Stimulated activated CD8-positive, alpha-beta memory T cell treated with anti-CD3 and anti-CD28 coated beads, Interleukin-15, amount 100 ng/mL, for 4 hours (primary cell): Measurements from ENCODE around the gene LRRC8E.

Source experiments
- DNase-seq, 2 donors: peaks; one replicate each; pipeline ENCODE4 v3.0.0-alpha.2; 2020; ENCODE audit warnings: low read depth in 2 of 2

LRRC8E gene

DNA sequence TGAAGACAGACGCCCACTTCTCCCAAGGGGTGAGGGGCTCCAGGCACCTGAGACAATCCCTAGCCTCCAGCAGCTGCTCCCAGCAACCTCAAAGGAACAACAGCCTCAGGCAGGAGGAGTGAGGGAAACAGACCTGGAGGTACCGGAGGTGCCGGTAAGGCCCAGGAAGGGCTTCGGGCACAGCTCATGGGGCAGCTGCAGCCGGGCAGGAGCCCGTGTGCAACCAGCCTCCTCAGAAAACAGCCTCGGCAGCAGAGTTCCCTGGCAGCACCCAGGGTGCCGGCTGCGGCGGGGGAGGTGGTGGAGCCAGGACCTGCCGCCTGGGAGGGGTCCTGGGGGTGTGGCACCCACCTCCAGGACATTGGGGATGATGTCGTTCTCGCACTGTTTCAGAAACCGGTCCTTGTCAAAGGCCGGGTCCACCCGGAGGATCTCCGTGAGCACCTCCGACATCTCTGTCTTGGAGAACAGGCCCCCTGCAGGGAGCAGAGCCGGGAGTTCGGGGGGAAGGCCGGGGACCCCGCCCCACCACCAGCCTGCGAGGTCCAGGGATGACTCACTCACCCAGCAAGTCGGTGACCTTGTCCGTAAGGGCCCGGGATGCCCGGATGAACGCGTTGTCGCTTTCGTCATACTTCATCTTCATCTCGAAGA lies 44.1 kb downstream of the LRRC8E start:
- no peak for DNase-seq

DNA sequence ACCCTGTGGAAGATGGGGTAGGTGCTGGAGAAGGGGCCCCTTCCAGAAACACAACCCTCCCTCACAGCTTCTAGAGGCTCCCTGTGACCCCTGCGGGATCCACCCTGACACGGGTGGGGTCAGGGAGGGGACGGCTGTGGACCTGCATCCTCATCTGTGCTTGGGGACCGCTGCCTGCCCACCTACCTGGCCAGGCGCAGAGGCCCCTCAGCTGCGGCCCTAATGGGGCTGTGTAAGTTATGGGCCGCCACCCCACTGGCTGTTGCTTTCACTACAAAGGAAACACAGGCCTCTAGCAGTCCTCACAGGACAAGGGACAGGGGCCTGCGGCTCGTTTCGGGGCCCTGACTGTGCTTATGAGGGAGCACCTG lies 44.6 kb downstream of the LRRC8E start:
- DNase-seq, result no peak

DNA sequence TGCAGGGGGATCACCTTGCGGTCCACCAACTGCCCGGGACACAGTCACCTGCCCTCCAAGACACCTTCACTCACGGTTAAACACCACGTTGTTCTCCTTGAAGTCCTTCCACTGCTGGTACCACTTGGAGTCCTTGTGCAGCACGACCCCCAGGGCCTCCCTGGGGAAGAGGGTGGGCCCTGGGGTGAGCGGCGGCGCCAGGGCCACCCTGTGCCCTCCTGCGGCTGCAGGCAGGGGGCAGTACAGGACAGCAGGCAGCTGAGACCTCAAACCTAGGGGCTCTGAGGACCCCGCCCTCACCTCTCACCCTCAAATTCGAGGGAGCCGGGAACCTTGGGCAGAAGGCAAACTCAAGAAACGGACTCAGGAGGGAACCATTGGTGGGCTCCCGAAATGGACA lies 45.1 kb downstream of the LRRC8E start:
- DNase-seq, result no peak

DNA sequence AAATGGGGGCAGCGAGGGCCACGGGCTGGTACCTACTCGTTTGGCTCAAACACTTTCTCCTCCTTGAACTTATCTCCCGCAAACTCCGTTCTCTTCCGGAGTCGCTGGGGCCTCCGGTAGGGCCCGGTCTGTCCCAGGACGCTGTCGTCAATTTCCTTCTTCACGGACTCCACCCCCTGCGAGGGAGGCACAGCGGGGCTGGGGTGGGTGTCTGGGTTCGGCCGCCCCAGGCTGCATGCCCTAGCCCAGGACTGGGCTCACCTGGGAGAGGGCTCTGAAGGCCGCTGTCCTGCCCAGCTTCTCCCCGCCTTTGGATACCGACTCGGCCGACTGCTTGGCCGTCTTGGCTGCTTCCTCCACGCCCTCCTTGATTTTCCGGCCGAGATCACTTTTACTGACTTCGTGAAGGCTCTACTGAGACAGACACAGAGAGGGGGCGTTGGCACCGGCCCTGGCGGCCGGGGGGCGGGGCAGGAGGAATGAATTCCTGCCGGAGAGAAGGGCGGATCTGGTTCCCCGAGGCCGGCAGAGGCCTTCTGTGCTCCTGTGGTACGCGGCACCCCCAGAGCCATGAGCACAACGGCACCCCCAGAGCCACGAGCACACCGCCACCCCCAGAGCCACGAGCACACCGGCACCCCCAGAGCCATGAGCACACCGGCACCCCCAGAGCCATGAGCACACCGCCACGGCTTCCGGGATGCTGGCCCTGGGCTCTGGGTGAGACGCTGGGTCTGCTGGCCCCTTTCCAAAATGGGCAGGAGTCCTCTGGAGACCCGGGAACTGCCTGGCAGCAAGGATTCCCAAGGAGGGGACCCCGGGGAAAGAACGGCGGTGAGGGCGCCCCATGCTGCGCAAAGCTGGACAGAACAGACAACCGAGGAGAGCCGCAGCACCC lies 45.8 kb downstream of the LRRC8E start:
- no peak for DNase-seq

DNA sequence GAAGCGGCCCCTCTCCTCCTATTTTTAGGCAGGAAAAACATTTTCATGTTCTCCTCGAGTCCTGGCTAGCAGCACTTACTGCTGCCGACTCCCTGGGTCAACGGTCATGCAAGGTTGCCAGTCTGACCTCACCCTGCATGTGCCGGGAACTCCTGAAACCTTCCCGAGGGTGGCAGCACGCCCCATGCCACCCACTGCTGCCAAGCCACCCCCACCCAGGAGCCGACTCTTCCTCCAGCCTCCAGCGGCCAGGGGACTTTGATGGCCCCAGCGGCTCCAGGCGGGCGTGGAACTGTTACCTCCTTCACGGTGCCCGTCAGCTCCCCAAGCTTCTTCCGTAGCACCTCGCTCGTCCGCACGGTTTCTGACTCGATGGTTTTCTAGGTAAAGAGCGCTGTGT lies 46.5 kb downstream of the LRRC8E start:
- no peak for DNase-seq

DNA sequence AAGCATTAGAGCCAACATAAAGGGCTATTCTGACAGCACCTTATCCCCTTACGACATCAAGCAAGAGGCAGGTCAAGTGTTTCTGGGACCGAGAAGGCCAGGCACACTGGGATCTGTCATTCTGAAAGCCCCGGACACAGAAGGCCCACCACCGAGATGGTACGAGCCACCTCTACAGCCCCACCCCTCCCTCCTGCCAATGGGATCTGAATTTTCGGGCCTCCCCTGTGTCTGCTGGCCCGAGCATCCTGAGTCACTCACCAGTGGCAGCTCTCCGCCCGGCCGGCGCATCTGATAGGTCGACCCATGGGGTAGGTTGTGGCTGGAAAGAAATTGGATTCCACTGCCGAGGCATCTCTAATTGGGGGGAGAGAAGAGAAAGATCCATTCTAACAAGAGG lies 52.5 kb downstream of the LRRC8E start:
- no peak for DNase-seq

DNA sequence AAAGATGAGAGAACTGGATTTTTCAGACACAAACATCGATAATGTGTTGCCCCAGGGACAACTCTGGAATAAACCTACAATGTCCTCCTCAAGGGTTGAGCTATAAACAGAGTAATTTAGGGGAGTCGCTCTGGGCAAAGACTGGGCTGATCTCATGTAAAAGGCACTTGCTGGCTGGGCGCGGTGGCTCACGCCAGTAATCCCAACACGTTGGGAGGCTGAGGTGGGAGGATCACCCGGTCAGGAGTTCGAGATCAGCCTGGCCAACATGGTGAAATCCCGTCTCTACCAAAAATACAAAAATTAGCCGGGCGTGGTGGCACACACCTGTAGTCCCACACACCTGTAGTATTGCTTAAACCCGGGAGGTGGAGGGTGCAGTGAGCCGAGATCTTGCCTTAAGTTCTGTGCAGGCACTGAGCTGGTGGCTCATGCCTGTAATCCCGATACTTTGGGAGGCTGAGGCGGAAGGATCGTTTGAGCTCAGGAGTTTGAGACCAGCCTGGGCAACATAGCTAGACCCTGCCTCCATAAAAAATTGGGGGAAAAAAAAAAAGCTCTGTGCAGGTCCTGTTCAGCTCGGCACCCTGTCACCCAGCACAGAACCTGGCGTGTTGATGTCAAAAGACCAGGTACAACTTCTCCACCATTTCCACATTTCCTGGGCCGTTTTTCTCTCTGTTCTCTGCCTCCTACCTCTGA lies 53.7 kb downstream of the LRRC8E start:
- no peak for DNase-seq

DNA sequence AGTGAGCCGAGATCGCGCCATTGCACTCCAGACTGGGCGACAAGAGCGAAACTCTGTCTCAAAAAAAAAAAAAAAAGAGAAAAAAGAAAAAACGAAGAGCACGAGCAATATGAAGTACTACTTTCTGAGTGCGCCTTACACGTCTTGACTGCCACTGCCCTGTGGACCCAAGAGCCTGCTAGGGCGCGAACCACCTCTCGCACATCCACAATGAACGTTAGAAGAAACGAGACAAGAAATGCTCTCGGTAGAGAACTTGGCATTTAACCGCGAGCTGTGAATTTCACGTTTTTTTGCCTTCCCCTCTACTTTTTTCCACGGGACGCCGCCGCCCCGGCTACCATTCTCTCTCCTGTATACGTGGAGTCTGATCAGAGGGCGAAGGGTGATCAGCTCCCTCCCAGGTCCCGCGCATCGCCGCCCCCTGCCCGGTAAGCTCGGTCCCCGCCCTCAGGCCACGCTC lies 54.7 kb downstream of the LRRC8E start:
- DNase-seq, result no peak

DNA sequence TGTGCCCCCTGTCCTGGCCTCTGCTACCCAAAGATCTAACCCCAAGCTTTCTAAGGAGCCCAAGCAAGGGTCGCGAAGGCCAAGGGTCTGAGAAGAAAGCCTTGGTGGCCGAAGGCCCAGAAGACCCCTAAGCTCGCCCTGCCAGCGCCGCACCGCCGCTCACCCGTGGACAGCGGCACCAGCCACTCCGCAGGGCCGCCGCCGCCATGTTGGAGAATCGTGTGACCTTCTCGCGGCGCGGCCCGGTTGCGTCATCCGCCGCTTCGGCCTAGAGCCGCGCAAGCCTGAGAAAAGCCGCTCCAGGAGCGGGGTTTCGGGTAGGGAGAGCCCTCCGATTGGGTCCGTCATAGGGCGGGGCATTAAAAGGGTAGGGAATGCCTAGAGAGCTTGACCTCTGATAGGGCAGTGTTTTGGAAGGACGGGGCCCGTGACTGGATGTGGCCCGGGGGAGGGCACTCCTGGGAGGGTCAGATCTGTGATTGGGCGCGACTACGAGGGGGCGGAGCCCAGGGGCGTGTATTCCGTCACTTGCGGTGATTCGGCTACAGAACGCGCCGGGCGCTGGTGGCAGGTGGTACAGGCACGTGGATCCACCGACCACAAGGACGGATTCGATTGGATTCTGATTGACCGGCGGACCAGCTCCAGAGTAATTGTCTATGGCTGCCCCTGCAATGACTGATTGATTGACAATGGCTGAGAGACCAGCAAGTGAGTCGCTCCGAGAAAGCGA lies 55.3 kb downstream of the LRRC8E start, which contains the start of gene TIMM44:
TIMM44 (minus strand) TSS at position 223 of the 733 bp plus-strand sequence; CDS start at position 208, 15 bp downstream.
- peak; percentile 97 to 99 for DNase-seq

DNA sequence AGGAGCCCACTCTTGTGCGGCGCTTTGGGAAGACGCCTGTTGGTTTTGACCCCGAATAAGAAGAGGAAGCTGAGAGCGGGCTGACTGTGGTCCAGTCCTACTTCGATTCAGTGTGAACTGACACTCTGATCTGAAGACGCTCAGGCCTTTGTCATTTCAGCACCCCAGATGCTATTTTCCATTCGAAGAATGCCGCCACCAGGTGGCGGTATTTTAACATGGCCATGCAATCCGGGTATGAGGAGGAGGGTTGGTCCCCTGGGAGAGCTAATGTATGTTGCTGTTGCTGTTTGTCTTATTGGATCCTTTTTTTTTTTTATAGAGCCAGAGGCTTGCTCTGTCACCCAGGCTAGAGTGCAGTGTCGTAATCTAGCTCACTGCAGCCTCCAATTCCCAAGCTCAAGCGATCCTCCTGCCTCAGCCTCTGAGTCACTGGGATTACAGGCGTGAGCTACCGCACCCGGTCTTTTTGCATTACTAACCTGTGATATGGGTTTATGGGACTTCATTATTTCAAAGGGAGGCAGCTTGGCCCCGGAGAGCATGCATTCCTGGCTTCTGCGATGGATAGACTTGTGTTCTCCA lies 56.0 kb downstream of the LRRC8E start:
- peak; percentile 61 to 68 for DNase-seq

DNA sequence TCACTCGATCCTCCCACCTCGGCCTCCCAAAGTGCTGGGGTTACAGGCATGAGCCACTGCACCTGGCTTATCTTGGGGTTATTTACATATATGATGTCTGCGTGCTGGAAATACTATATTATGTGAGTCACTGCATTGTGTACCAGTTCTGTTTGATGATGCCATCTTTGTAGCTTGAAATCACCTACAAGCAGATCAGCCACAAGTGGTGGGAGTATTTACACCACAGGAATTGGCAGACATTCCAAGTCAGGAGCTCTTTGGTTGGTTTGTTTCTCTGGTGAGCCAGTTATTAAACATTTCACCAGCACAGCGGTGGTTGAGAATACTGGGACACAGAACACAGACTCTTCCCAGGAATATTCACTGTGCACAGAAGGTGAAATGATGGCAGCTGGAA lies 59.6 kb downstream of the LRRC8E start:
- DNase-seq, result no peak
